NCI-H1694 (cell line): Measurements from ENCODE around the gene RUSF1.
"Not testable (repeated sequence)": the region's sequence is repeated elsewhere in the genome, so short reads cannot be mapped to it uniquely, and the experiment has no call there.

ENCODE experiments used
- DNase-seq: peaks from one replicate; lab custom pipeline; 2025; lab: John Stamatoyannopoulos, UW

The RUSF1 gene

DNA sequence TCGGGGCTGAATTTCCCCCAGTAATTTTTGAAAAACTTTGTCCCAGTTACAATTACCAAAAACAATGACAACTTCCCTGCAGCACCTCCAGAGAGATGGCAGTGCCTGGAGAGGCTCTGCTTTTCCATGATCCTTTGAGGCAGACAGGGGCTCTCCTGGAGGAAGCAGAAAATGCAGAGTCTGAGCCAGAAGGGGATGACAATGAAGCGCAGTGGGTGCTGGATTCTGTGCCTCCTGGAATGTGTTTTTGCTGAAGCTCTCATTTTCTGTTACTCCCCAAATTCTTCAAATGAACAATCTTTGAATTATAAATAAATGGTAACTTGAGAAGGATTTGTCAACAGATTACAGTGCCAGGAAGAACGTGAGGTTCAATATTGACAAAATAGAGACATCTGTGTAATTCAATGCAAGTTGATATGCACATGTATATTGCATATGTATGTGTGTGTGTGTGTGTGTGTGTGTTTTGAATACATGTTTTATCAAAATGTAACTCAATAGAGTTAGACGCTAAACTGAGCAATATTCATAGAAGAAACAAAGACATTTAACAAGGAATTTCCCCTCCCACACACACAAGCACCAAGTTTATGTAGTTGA is 9.7 kb upstream of the RUSF1 start:
- no peak for DNase-seq

DNA sequence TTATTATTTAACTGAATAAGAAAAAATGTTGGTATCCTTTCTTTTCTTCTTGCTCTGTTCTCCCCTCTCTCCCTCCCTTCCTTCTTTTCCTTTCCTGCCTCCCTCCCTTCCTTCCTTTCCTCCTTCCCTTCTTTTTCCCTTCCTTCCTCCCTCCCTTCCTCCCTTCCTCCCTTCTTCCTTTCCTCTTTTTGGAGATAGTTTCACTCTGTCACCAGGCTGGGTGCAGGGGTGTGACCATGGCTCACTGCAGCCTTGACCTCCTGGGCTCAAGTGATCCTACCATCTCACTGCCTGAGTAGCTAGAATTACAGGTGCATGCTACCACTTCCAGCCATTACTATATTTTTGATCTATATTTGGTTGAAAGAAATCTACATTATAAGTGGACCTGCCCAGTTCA is 5.7 kb upstream of the RUSF1 start:
- DNase-seq: no peak

- no peak for DNase-seq
These were observed 4.9 kb upstream of the RUSF1 start for GRCh38 chr16:31513126-31513525.

DNA sequence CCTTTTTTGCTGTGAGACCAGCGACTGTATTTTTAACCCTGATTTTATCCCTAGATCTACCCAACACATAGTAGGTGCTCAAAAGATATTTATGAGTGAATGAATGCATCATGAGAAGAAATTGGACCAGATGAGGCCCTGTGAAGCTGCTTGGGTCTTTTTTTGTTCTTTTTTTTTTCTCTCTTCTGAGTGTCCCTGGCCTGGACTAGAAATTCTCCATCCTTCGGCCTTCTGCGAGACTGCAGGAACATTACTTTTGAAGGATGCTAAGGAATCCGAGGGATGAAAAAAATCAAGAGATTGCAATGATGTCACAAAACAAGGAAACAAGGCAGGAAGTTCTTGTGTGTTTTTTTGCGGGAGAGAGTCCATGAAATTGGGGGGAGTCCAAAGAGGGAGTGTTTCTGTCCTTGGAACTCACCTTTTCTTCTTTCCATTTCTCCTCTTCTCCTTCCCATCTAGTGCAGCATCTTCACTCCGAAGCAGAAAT is 560 bp upstream of the RUSF1 start:
- DNase-seq: no peak

DNA sequence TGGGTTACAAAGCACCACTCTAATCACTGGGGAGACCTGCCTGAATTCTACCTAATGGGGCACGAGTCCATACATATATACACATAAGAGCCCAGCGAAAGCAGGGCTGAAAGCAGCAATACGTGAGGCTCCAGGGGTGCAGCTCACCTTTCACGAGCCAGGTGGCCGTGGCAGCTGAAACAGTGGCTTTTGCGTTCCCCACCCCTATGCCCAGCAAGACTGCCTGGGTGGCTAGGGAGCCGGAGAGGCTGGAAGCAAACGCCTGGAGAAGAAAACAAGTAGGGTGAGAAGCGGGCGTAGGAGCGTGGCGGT is 618 bp downstream of the RUSF1 start:
- no peak for DNase-seq

- no peak for DNase-seq
These were observed 2.7 kb downstream of the RUSF1 start for GRCh38 chr16:31505483-31505882.

DNA sequence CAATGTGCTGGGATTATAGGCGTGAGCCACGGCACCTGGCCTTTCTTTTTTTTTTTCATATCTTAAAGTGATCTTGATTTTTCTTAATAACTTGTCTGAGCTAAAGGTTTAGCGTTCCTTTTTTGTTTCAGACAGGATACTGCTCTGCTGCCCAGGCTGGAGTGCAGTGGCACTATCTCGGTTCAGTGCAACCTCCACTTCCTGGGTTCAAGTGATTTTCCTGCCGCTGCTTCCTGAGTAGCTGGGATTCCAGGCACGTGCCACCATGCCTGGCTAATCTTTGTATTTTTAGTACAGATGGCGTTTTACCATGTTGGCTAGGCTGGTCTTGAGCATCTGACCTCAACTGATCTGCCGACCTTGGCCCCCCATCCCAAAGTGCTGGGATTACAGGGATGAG is 4.0 kb downstream of the RUSF1 start:
- no peak for DNase-seq

- not testable (repeated sequence) for DNase-seq
These were observed 4.6 kb downstream of the RUSF1 start for GRCh38 chr16:31503555-31503954.

GRCh38 chr16:31502981-31503380 is 5.2 kb downstream of the RUSF1 start:
- no peak for DNase-seq

DNA sequence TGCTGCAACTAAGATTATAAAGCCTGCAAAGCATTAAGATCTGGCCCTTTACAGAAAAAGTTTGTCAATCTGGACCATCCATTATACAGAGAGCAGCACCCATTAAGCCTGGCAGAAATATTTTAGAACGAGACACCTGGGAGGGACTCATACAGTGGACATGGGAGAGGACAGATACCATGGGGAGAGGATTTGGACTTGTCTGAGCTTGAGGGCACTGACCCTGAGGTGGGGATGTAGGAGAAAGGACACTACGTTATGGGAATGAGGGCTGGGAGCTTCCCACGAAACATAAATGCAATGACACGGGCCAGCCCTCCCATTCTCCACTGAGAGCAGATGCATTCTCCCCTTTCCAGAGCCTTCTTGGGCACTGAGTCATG is 6.2 kb downstream of the RUSF1 start:
- DNase-seq: no peak

DNA sequence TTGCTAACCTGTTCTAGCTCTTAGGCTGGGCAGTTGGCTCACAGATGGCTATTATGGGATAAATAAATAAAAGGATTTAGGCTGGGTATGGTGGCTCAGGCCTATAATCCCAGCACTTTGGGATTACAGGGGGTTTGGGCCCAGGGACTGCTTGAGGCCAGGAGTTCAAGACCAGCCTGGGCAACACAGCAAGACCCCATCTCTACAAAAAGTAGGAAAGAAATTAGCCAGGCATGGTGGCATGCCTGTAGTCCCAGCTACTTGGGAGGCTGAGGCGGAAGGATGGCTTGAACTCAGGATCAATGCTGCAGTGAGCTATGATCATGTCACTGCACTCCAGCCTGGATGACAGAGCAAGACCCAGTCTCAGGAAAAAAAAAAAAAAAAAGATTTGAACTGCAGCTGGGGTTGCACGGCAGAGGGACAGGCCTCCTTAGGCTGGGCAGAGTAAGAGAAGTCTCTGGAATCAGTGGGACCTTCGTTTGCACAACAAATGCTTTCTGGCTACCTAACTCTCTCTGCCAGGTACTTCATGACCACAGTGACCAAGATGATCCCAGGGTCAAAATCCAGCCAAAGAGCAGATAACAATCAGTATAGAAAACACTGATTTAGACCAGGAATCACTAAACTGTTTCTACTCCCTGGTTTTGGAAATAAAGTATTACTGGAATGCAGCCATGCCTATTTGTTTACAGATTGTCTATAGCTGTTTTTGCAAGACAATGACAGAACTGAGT is 6.8 kb downstream of the RUSF1 start:
- no peak for DNase-seq

DNA sequence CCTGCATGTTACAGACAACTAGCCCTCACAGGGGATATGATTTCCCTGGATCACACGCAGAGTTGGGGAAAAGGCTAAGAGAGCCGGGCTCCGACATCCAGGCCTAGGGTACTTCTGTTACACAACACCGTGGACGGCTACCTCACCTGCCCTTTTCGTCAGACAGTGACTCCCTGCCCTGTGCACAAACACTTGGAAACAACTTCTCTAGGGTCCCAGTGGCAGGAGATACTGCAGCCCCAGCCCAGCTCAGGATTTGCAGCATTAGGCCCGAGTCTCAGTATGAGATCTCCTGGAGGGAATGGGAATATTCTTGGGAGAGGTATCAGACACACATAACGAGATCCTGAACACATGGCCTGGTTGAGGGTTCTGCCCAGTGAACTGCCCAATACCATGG is 8.3 kb downstream of the RUSF1 start:
- DNase-seq: no peak

DNA sequence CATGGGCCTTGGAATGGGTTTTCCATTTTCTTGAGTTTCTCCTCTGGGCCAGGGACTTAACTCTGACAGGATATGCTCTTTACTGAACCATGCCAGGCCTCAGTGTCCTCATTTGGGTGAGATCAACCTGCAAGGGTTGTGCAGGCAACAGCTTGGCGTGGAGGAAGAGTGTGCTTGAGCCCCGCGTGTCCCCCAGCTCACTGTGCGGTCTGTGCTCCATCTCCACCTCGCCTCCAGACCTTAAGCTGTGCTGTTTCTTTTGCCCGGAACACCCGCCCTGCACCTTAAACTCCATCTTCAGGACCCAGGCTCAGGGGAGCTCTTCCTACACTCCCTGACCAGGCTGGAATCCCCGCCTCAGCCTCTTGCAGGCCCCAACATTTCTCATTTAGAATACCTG is 9.7 kb downstream of the RUSF1 start:
- no peak for DNase-seq

GRCh38 chr16:31496670-31497069 is 11.5 kb downstream of the RUSF1 start:
- no peak for DNase-seq

DNA sequence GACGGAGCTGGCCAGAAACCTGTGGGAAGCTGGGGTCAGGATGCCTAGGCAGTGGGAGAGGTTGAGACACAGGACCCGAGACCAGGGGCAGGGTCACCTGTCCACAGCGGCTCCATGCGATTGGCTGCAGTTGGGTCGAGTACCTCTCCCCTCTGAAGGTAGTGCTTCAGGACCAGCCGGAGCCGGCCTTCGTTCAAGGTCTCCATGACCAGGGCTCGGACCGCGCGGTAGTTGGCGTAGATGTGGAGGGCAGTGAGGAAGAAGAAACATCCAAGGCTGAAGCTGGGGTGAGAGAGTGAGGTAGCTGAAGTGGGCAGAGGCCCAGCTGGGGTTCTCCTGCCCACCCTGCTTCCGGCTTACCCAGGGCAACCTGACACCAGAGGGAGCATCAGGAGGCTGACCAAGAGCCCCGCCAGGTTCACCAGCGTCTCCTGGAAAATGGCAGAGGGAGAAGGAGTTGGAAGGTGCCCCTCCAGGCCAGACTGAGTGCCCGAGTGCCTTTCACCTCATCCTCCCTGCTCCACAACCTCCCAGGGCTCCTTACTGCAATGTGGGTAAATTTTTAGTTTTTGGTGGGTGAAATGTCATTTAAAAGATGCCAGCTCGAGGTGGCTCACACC is 14.6 kb downstream of the RUSF1 start:
- DNase-seq: no peak

DNA sequence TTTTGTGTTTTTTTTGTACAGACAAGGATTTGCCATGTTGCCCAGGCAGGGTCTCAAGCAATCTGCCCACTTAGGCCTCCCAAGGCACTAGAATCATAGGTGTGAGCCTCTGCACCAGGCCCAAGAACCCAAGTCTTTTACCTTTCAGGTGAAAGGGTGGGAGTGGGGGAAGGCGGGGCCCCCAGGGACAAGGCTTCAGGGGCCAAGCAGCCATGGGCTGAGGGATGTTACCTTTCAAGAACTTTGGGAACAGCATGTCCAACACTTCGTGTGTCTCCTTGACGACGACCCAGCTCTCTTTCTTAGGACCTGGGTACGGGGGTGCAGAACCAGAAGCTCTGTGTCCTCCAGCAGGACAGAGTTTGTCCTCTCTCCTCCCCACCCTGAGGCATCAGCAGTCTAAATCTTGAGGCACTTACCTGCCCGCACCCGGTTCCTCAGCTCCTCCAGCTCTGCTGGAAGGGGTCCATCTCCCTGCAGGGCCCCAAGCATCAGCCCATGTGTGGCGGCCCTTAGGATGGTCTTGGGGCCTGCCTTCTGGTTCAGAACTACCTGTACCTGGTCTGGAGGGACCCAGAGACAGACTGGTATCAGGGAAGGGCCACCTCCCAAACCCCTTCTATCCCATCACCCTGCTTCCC is 16.3 kb downstream of the RUSF1 start:
- no peak for DNase-seq

DNA sequence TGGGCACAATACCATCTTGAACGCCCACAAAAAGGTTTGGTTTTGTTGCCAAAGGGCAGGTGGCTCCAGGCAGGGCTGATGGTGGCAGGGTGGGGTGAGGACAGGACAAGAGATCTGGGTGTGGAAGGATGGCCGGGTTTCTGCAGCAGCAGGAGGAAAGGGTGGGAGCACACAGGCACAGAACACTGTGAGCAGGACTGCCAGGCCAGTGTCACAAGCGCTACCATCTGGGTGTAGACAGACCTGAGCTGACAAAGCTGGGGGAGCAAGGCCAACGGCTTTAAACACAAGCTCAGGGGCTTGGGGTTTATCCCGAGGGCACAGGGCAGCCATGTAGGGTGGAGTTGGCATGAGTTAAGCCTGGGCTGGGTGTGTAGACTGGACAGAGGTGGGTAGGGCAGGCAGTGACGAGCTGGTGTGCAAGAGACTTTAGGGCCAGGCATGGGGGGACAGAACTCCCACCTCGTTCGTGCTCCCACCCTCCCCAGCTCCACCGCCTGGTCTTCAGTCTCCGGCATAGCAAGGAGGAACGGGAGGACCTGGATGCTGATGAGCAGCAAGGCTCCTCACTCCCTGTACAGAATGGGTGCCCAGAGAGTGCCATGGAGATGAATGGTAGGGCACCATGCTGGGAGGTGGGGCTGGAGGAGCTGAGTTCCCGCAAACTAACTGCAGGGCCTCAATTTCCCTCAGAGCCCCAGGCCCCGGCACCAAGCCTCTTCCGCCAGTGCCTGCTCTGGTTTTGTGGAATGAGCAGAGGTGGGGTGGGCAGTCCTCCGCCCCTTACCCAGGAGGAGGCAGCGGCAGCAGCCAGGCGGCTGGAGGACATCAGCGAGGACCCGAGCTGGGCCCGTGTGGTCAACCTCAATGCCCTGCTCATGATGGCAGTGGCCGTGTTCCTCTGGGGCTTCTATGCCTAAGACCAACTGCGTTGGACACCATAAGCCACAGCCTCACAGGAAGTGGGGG is 18.3 kb downstream of the RUSF1 start:
- no peak for DNase-seq

DNA sequence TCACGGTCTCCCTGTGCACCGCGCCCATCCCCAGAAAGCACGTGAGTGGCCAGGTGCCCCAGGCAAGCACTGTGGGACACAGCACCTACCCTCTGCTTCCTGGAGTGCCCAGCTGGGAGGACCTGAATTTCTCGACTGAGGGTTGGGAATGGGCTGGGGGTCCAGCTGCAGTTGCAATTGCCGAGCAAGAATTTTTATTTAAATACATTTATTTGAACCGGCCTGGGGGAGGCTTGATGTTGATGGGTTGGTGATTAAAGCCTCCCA is 19.0 kb downstream of the RUSF1 start:
- no peak for DNase-seq

DNA sequence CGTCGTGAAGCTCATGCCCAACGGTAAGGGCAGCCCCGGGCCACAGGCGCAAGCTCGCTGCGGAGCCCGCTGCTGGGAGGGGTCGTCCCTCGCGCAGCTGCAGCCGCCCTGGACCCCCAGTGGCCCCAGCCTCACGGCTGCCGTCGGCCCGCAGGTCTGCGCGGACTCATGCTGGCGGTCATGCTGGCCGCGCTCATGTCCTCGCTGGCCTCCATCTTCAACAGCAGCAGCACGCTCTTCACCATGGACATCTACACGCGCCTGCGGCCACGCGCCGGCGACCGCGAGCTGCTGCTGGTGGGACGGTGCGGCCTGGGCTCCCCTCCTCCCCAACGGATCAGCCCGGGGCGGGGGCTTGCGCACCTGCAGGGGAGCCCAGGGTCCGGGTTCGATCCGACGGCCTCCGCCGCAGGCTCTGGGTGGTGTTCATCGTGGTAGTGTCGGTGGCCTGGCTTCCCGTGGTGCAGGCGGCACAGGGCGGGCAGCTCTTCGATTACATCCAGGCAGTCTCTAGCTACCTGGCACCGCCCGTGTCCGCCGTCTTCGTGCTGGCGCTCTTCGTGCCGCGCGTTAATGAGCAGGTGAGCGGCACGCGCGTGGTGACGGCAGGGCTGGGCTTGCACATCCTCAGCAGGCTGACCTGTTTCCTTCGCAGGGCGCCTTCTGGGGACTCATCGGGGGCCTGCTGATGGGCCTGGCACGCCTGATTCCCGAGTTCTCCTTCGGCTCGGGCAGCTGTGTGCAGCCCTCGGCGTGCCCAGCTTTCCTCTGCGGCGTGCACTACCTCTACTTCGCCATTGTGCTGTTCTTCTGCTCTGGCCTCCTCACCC is 19.5 kb downstream of the RUSF1 start:
- no peak for DNase-seq

DNA sequence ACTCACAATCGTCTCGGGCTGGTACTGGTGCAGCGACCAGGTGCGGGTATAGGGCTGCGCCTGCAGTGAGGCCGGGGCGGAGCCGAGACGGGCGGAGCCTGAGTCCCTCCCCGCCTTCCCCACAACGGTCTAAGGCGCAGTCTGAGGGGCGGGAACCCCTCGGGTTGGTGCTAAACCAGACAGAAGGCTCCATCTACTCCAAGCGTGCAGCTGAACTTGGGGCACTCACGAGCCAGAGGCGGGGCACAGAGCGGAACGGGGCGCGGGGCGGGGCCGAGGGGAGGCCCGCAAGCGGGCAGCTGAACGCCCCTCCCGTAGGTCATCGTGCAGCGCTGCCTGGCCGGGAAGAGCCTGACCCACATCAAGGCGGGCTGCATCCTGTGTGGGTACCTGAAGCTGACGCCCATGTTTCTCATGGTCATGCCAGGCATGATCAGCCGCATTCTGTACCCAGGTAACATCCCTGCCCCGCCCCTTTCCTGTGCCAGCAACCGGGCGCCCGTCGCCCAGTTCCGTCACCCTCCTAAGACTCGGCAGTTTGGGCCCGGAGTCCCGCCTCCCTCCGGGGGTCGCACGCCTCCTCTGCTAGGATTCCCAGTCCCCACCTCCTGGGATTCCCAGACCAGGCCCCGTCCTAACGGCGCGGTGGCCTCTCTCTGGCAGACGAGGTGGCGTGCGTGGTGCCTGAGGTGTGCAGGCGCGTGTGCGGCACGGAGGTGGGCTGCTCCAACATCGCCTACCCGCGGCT is 20.3 kb downstream of the RUSF1 start:
- DNase-seq: peak; percentile 20
